B cell (primary cell): ENCODE measurements around the gene SETBP1. TPM values are rescaled to one million over a fixed set of nuclear protein-coding genes. Genes with fewer than 3 reads are reported as not detected.

ENCODE experiments used
- ATAC-seq: fragments of 200-7000 bp; cut with Tn5 transposase; one replicate; pipeline ENCODE4 v1.10.0; 2021; ENCODE audit warnings: low read depth, mild to moderate bottlenecking, moderate number of reproducible peaks, moderate library complexity
- CTCF ChIA-PET: fragments of 350-600 bp; sonication (Branson Sonifier 250); formaldehyde crosslinking; loops from one replicate; lab custom pipeline; 2021; ENCODE audit warnings: antibody characterized with exemption, inconsistent platforms; lab: Charles Lee
- POLR2A ChIA-PET: fragments of 350-600 bp; sonication (Branson Sonifier 250); formaldehyde crosslinking; loops from one replicate; lab custom pipeline; 2021; ENCODE audit warnings: antibody characterized with exemption; lab: Charles Lee
- DNase-seq: peaks from one replicate; pipeline ENCODE4 v3.0.0; 2013
- H2AFZ ChIP-seq: 2 replicates; pipeline ENCODE4 v1.6.1; 2012; ENCODE audit warnings: mild to moderate bottlenecking, low read depth, low read length; ENCODE audit not compliant: insufficient read depth, poor library complexity, severe bottlenecking
- H3K27ac ChIP-seq, 2 donors: 1 replicate in 1 of 2; 2 replicates in 1 of 2; pipeline ENCODE4 v1.5.1; 2012 to 2013; ENCODE audit warnings: low read length in 2 of 2, mild to moderate bottlenecking in 2 of 2, moderate library complexity in 1 of 2
- H3K27me3 ChIP-seq, 4 experiments: fragments of 200-600 bp in 1 of 4; sonication (generic) in 1 of 4; replicated peaks in 1 of 4; 1 replicate in 2 of 4; 2 replicates in 2 of 4; pipeline versions ENCODE4 v1.6.1 to v1.7.0; 2013 to 2016; ENCODE audit warnings: low read length in 3 of 4, mild to moderate bottlenecking in 2 of 4, mixed read lengths in 1 of 4, moderate library complexity in 1 of 4; ENCODE audit not compliant: insufficient read depth in 4 of 4, control insufficient read depth in 3 of 4; ENCODE audit errors: control extremely low read depth in 1 of 4
- H3K36me3 ChIP-seq, 2 experiments: replicated peaks in 1 of 2; 1 replicate in 1 of 2; 2 replicates in 1 of 2; pipeline versions ENCODE4 v1.6.1 to v1.7.1; 2013; ENCODE audit warnings: low read length in 1 of 2; ENCODE audit not compliant: insufficient read depth in 2 of 2, control insufficient read depth in 1 of 2; ENCODE audit errors: control extremely low read depth in 1 of 2, extremely low read depth in 1 of 2
- H3K4me1 ChIP-seq, 2 donors: fragments of 200-600 bp in 1 of 2; sonication (generic) in 1 of 2; 1 replicate in 1 of 2; 2 replicates in 1 of 2; pipeline versions ENCODE4 v1.5.1 to v1.6.1; 2013 to 2017; ENCODE audit warnings: low read length in 2 of 2; ENCODE audit not compliant: control insufficient read depth in 2 of 2, insufficient read depth in 2 of 2
- H3K4me2 ChIP-seq: replicated peaks from 2 replicates; pipeline ENCODE3; 2012; ENCODE audit warnings: mild to moderate bottlenecking, low read depth, low read length; ENCODE audit not compliant: poor library complexity, severe bottlenecking
- H3K4me3 ChIP-seq, 5 experiments: fragments of 200-600 bp in 1 of 5; sonication (generic) in 1 of 5; 1 replicate in 3 of 5; 2 replicates in 2 of 5; pipeline versions ENCODE4 v1.5.1 to v1.7.0; 2011 to 2016; ENCODE audit warnings: low read length in 4 of 5, mild to moderate bottlenecking in 4 of 5, low read depth in 2 of 5, control low read depth in 1 of 5, moderate library complexity in 1 of 5; ENCODE audit not compliant: insufficient read depth in 1 of 5; ENCODE audit errors: control extremely low read depth in 1 of 5, extremely low read depth in 1 of 5
- H3K79me2 ChIP-seq: fragments of 200-600 bp; sonication (generic); one replicate; pipeline ENCODE4 v1.6.0; 2016; ENCODE audit warnings: low read length; ENCODE audit not compliant: control insufficient read depth, insufficient read depth
- H3K9ac ChIP-seq: fragments of 200-600 bp; sonication (generic); 2 replicates; pipeline ENCODE4 v1.6.1; 2017; ENCODE audit warnings: mild to moderate bottlenecking, low read length, moderate library complexity
- H3K9me3 ChIP-seq, 3 donors: one replicate each; pipeline versions ENCODE4 v1.6.1 to v1.7.1; 2013; ENCODE audit warnings: low read length in 2 of 3; ENCODE audit not compliant: control insufficient read depth in 2 of 3, insufficient read depth in 1 of 3; ENCODE audit errors: control extremely low read depth in 1 of 3
- H4K20me1 ChIP-seq: 2 replicates; pipeline ENCODE4 v1.6.0; 2012; ENCODE audit warnings: mild to moderate bottlenecking, low read length; ENCODE audit not compliant: insufficient read depth, control insufficient read depth, poor library complexity, severe bottlenecking
- H3K27ac Mint-ChIP-seq: one replicate; pipeline ENCODE4 v1.8.0; 2021; ENCODE audit warnings: mixed read lengths
- H3K27me3 Mint-ChIP-seq: one replicate; pipeline ENCODE4 v1.8.0; 2021; ENCODE audit warnings: mixed read lengths
- H3K4me1 Mint-ChIP-seq: one replicate; pipeline ENCODE4 v1.8.0; 2021; ENCODE audit warnings: mixed read lengths
- H3K4me3 Mint-ChIP-seq: one replicate; pipeline ENCODE4 v1.8.0; 2021; ENCODE audit warnings: mixed read lengths
- H3K9me3 Mint-ChIP-seq: one replicate; pipeline ENCODE4 v1.8.0; 2022; ENCODE audit warnings: mixed read lengths; ENCODE audit not compliant: insufficient read depth
- EZH2 ChIP-seq: IDR thresholded peaks from 2 replicates; pipeline ENCODE4 v1.6.1; 2012; ENCODE audit warnings: borderline replicate concordance, low read depth, mild to moderate bottlenecking, moderate library complexity, low read length; ENCODE audit not compliant: insufficient read depth, poor library complexity, severe bottlenecking
- WGBS: methylation state at CpG from one replicate; pipeline ENCODE4 v1.1.5; 2013; ENCODE audit warnings: missing lambda C conversion rate; ENCODE audit not compliant: insufficient coverage; 5-methylcytosine and 5-hydroxymethylcytosine counted together
- intact Hi-C: fragments of 100-400 bp; cut with micrococcal nuclease; formaldehyde crosslinking; loops from one replicate; pipeline ENCODE4 v1.10.0; 2022
- polyA plus RNA-seq: library from polyadenylated mRNA; depleted of rRNA; stranded (reverse); fragments of >200 nt; gene quantifications from 2 replicates; pipeline ENCODE4 v1.2.3, GENCODE V29; 2012
- total RNA-seq, 2 donors: library from RNA; stranded (reverse); fragments of 120-200 nt in 1 of 2; gene quantifications; 1 replicate in 1 of 2; 2 replicates in 1 of 2; pipeline versions ENCODE4 v1.2.3 to v1.2.4, GENCODE V29; 2013 to 2022
- TF ChIP-seq, protein P1 (sequence below): fragments of 200-600 bp; IDR thresholded peaks from one replicate; pipeline ENCODE4 v1.8.0; 2022; ENCODE audit warnings: antibody characterized with exemption, mild to moderate bottlenecking

The SETBP1 gene
- total and polyA plus RNA-seq, 2 donors (not counting 1 experiment from before 2014, with no cell fraction given) = 15.1 to 129 TPM

DNA sequence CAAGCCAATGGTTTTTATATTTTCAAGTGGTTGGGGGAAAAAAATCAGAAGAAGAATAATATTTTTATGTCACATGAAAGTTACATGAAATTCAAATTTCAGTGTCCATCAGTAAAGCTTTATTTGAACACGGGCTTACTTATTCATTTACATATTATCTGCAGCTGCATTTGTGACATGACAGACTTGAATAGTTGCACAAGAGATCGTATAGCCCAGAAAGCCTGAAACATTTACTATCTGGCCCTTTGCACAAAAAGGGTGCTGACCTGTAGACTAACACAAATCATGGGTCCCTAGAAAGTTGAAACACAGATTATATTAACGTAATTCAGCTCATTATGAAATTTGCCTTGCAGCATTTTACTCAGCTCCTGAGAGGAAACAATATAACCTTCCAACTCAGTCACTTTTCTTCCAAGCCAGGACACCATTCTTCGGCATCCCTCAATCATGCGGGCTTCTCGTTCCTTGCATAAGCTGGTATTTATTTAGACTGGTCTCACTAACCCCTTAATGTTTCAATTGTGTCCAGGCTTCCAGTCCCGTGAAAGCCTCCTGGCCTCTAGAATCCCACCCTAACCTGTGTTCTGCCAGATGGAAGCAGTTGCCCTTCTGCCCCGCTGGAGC lies 402.7 kb downstream of the SETBP1 start:
- TF ChIP-seq, protein P1, sequence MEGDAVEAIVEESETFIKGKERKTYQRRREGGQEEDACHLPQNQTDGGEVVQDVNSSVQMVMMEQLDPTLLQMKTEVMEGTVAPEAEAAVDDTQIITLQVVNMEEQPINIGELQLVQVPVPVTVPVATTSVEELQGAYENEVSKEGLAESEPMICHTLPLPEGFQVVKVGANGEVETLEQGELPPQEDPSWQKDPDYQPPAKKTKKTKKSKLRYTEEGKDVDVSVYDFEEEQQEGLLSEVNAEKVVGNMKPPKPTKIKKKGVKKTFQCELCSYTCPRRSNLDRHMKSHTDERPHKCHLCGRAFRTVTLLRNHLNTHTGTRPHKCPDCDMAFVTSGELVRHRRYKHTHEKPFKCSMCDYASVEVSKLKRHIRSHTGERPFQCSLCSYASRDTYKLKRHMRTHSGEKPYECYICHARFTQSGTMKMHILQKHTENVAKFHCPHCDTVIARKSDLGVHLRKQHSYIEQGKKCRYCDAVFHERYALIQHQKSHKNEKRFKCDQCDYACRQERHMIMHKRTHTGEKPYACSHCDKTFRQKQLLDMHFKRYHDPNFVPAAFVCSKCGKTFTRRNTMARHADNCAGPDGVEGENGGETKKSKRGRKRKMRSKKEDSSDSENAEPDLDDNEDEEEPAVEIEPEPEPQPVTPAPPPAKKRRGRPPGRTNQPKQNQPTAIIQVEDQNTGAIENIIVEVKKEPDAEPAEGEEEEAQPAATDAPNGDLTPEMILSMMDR = no peak
- TF ChIP-seq EZH2 = no peak
- WGBS = 97% methylated on average over 6 of the region's 8 CpGs
- Histone ChIP-seq H3K27me3 (no peaks in the 10 kb centered on the region), H3K79me2 (no peaks in the 10 kb centered on the region), H3K36me3 (no peaks in the 10 kb centered on the region), H3K4me3 (no peak overlapping the region), H3K4me2 (no peak overlapping the region), H3K4me1 (peaks cover 5 to 13% of the 10 kb centered on the region in 2 donors), H2AFZ (no peak overlapping the region), H4K20me1 (no peaks in the 10 kb centered on the region), H3K27ac (no peak overlapping the region), H3K9ac (no peak overlapping the region), H3K9me3 (peaks cover 7 to 18% (median 14%) of the 10 kb centered on the region in 3 donors)
- H3K27me3 Mint-ChIP-seq = no peaks in the 10 kb centered on the region
- ATAC-seq (no peak), DNase-seq (no peak)
- POLR2A ChIA-PET = no interaction called here
- H3K4me1 Mint-ChIP-seq = no peaks in the 10 kb centered on the region
- intact Hi-C loops = no loop called here
- peaks cover 2% of the 10 kb centered on the region for H3K9me3 Mint-ChIP-seq
- CTCF ChIA-PET = no interaction called here
- no peak overlapping the region for H3K27ac Mint-ChIP-seq
- no peak overlapping the region for H3K4me3 Mint-ChIP-seq

- Histone ChIP-seq H3K4me2 (peak overlapping the region; percentile 22), H3K4me3 (no peak overlapping the region), H3K9ac (no peak overlapping the region), H3K79me2 (no peaks in the 10 kb centered on the region), H3K9me3 (peaks cover 7 to 18% (median 14%) of the 10 kb centered on the region in 3 donors), H3K27me3 (no peaks in the 10 kb centered on the region), H3K27ac (no peak overlapping the region), H4K20me1 (no peaks in the 10 kb centered on the region), H3K4me1 (peaks cover 5 to 13% of the 10 kb centered on the region in 2 donors), H3K36me3 (no peaks in the 10 kb centered on the region), H2AFZ (no peak overlapping the region)
- TF ChIP-seq, protein P1 = no peak
- no peak for TF ChIP-seq EZH2
- ChIA-PET POLR2A (no interaction called here), CTCF (no interaction called here)
- intact Hi-C loops = no loop called here
- Mint-ChIP-seq H3K4me3 (no peak overlapping the region), H3K4me1 (peaks cover 3% of the 10 kb centered on the region), H3K27ac (no peak overlapping the region), H3K27me3 (no peaks in the 10 kb centered on the region), H3K9me3 (peaks cover 2% of the 10 kb centered on the region)
- DNase-seq = no peak
- 30% methylated on average over 10 of the region's 13 CpGs for WGBS
- ATAC-seq = no peak
Observed at GRCh38 chr18:45084206-45084605, 403.5 kb downstream of the SETBP1 start.
